Astrocyte of the hippocampus (primary cell): Measurements from ENCODE around the gene EDN3.

Source experiments
- DNase-seq: peaks from one replicate; pipeline ENCODE4 v3.0.0; 2011; ENCODE audit warnings: low read depth, low spot score

Gene EDN3

GRCh38 chr20:59363101-59363500 lies 62.7 kb downstream of the EDN3 start:
- no peak for DNase-seq

- DNase-seq, result no peak
These were observed 64.2 kb downstream of the EDN3 start for GRCh38 chr20:59364611-59365010.

- DNase-seq, result no peak
These were observed 65.3 kb downstream of the EDN3 start for GRCh38 chr20:59365611-59366285.

- DNase-seq, result no peak
These were observed 71.0 kb downstream of the EDN3 start for GRCh38 chr20:59371431-59371830.

- no peak for DNase-seq
These were observed 73.8 kb downstream of the EDN3 start for GRCh38 chr20:59374261-59374660.

GRCh38 chr20:59375541-59375940 lies 75.1 kb downstream of the EDN3 start:
- no peak for DNase-seq
